OCI-LY7 (cell line): ENCODE data around the gene RAB44. TPM values are rescaled to one million over a fixed set of nuclear protein-coding genes. Genes with fewer than 3 reads are reported as not detected.

Experiments
- BruUV-seq: library from RNA; stranded (reverse); fragments of 400-500 nt; replicated peaks from 2 replicates; lab custom pipeline; 2021; lab: Mats Ljungman, UMichigan
- CTCF ChIA-PET: fragments of 300-600 bp; sonication (Branson Sonifier 250); formaldehyde crosslinking; loops from one replicate; lab custom pipeline; 2022; ENCODE audit warnings: antibody characterized with exemption; ENCODE audit not compliant: unreplicated experiment; lab: Charles Lee
- POLR2A ChIA-PET: fragments of 300-600 bp; sonication (Branson Sonifier 250); formaldehyde crosslinking; loops from one replicate; lab custom pipeline; 2022; ENCODE audit warnings: antibody characterized with exemption; lab: Charles Lee
- DNase-seq: peaks from one replicate; pipeline ENCODE4 v3.0.0-alpha.2; 2015; ENCODE audit warnings: low spot score
- H2AFZ ChIP-seq: fragments of 200-600 bp; sonication (generic), shearing (Covaris generic); 2 replicates; pipeline ENCODE4 v1.6.1; 2014; ENCODE audit warnings: mild to moderate bottlenecking, antibody characterized with exemption, low read length, moderate library complexity
- H3K27ac ChIP-seq: fragments of 200-600 bp; sonication (generic); 2 replicates; pipeline ENCODE4 v1.5.1; 2014; ENCODE audit warnings: mixed run types, low read depth, mild to moderate bottlenecking, moderate library complexity, low read length, inconsistent platforms; ENCODE audit not compliant: poor library complexity, severe bottlenecking
- H3K36me3 ChIP-seq: fragments of 200-600 bp; sonication (generic); 2 replicates; pipeline ENCODE4 v1.6.1; 2014; ENCODE audit warnings: mild to moderate bottlenecking, antibody characterized with exemption, low read length, moderate library complexity, mixed read lengths; ENCODE audit not compliant: insufficient read depth
- H3K4me1 ChIP-seq: fragments of 200-600 bp; sonication (generic); 2 replicates; pipeline ENCODE4 v1.5.1; 2014; ENCODE audit warnings: mild to moderate bottlenecking, low read length; ENCODE audit not compliant: insufficient read depth, poor library complexity, severe bottlenecking
- H3K4me2 ChIP-seq: fragments of 200-600 bp; sonication (generic); 2 replicates; pipeline ENCODE4 v1.6.1; 2014; ENCODE audit warnings: mild to moderate bottlenecking, low read length
- H3K4me3 ChIP-seq: fragments of 200-600 bp; sonication (generic); 2 replicates; pipeline ENCODE4 v1.5.1; 2014; ENCODE audit warnings: mild to moderate bottlenecking, low read depth, low read length; ENCODE audit not compliant: poor library complexity, severe bottlenecking
- H3K79me2 ChIP-seq: fragments of 200-600 bp; sonication (generic); 2 replicates; pipeline ENCODE4 v1.6.1; 2016; ENCODE audit warnings: low read depth, mild to moderate bottlenecking, low read length, moderate library complexity, mixed read lengths; ENCODE audit not compliant: insufficient read depth
- H3K9me2 ChIP-seq: fragments of 200-600 bp; sonication (generic); 2 replicates; pipeline ENCODE4 v1.6.1; 2016; ENCODE audit warnings: mild to moderate bottlenecking, low read length, mixed read lengths; ENCODE audit not compliant: insufficient read depth
- H3K9me3 ChIP-seq: fragments of 200-600 bp; sonication (generic); 2 replicates; pipeline ENCODE4 v1.6.1; 2014; ENCODE audit warnings: mild to moderate bottlenecking, mixed run types, low read length, mixed read lengths
- H4K20me1 ChIP-seq: fragments of 200-600 bp; sonication (generic); 2 replicates; pipeline ENCODE4 v1.6.1; 2014; ENCODE audit warnings: mild to moderate bottlenecking, antibody characterized with exemption, low read length, moderate library complexity, mixed read lengths; ENCODE audit not compliant: insufficient read depth
- EZH2phosphoT487 ChIP-seq: fragments of 200-600 bp; sonication (generic); IDR thresholded peaks from 2 replicates; pipeline ENCODE4 v1.6.1; 2018; ENCODE audit warnings: low read depth, borderline replicate concordance, mild to moderate bottlenecking, mixed run types, antibody characterized with exemption, low read length, moderate library complexity, mixed read lengths
- intact Hi-C: fragments of 100-400 bp; cut with micrococcal nuclease; formaldehyde crosslinking; loops from one replicate; pipeline ENCODE4 v1.10.0; 2022; ENCODE audit not compliant: unreplicated experiment
- total RNA-seq, 2 experiments: library from RNA; depleted of rRNA in 1 of 2; stranded (reverse); fragments of >200 nt in 1 of 2; shearing (Covaris generic) in 1 of 2; gene quantifications; 2 replicates each; pipeline ENCODE4 v1.2.3, GENCODE V29; 2014 to 2022
- TF ChIP-seq, protein P1 (sequence below): fragments of 200-600 bp; sonication (generic); conservative IDR thresholded peaks from 2 replicates; pipeline ENCODE4 v1.5.1; 2014; ENCODE audit warnings: mild to moderate bottlenecking, antibody characterized with exemption, low read length, moderate library complexity, mixed read lengths

RAB44 gene
- total RNA-seq, 2 experiments from 2014 or later: 0.09 TPM; not detected in 1

- no peaks in the 10 kb centered on the region for H4K20me1 ChIP-seq
- peak; percentile 33 for DNase-seq
- no peaks in the 10 kb centered on the region for H3K36me3 ChIP-seq
- peak within 1 kb of the TSS; percentile 75 for H3K4me2 ChIP-seq
- no TSS peak for BruUV-seq
- no peaks in the 10 kb centered on the region for H3K9me2 ChIP-seq
- no peak within 1 kb of the TSS for H2AFZ ChIP-seq
- intact Hi-C loops: no loop called here
- no peak within 1 kb of the TSS for H3K4me3 ChIP-seq
- no peaks in the 10 kb centered on the region for H3K79me2 ChIP-seq
- H3K27ac ChIP-seq: no peak within 1 kb of the TSS
- H3K9me3 ChIP-seq: no peaks in the 10 kb centered on the region
- H3K4me1 ChIP-seq: peaks cover 58% of the 10 kb centered on the region
- ChIA-PET CTCF (no interaction called here), POLR2A (interaction anchor here (0.5 kb wide), 1 partner anchor 462 kb away, joined by 3 read pairs; no protein-coding TSS in a partner anchor)
- TF ChIP-seq, protein P1, sequence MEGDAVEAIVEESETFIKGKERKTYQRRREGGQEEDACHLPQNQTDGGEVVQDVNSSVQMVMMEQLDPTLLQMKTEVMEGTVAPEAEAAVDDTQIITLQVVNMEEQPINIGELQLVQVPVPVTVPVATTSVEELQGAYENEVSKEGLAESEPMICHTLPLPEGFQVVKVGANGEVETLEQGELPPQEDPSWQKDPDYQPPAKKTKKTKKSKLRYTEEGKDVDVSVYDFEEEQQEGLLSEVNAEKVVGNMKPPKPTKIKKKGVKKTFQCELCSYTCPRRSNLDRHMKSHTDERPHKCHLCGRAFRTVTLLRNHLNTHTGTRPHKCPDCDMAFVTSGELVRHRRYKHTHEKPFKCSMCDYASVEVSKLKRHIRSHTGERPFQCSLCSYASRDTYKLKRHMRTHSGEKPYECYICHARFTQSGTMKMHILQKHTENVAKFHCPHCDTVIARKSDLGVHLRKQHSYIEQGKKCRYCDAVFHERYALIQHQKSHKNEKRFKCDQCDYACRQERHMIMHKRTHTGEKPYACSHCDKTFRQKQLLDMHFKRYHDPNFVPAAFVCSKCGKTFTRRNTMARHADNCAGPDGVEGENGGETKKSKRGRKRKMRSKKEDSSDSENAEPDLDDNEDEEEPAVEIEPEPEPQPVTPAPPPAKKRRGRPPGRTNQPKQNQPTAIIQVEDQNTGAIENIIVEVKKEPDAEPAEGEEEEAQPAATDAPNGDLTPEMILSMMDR: no peak; the same call in 1 of the 2 replicates
- TF ChIP-seq EZH2phosphoT487: no peak
These were observed 19.1 kb upstream of the RAB44 start, which contains the start of gene CDKN1A for GRCh38 chr6:36678488-36679042. Gene CDKN1A, plus strand, starts transcription at chr6:36678714. Its CDS starts 5,388 bp downstream, at chr6:36684102.

- ChIA-PET POLR2A (interaction anchor here (1.5 kb wide), 1 partner anchor 12 kb away, joined by 3 read pairs; no protein-coding TSS in a partner anchor), CTCF (no interaction called here)
- Histone ChIP-seq H2AFZ (no peak overlapping the region), H4K20me1 (no peaks in the 10 kb centered on the region), H3K79me2 (no peaks in the 10 kb centered on the region), H3K9me2 (no peaks in the 10 kb centered on the region), H3K4me1 (peaks cover 65% of the 10 kb centered on the region), H3K4me2 (peak overlapping the region; percentile 75; the same call in 1 of the 2 replicates), H3K9me3 (no peaks in the 10 kb centered on the region), H3K36me3 (no peaks in the 10 kb centered on the region), H3K4me3 (no peak overlapping the region), H3K27ac (no peak overlapping the region)
- no peak for DNase-seq
- intact Hi-C loops: no loop called here
- no TSS peak for BruUV-seq
- TF ChIP-seq, protein P1: no peak
- no peak for TF ChIP-seq EZH2phosphoT487
These were observed 18.4 kb upstream of the RAB44 start for GRCh38 chr6:36679043-36679833.
